ENCODE data around the gene PSENEN.

The PSENEN gene

DNA sequence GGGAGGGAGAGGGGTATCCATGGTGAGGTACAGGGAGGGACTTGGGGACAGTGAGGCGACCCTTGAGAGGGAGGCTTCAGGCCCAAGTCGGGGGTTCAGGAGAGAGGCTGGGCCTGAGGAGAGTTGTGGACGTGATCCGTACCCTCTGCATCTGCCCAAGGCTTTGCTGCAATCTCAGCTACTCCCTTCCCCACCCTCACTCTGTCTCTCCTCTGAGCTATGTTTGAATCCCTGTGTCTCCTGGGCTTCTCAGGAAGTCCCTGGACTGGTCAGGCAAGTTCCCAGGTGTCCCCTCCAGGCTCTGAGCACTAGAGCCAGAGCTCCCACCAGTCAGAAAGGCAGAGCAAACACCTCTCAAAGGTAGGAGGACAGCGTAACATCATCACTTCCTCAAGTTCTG, 4.7 kb downstream of the PSENEN start:
- no peak for DNase-seq (ENCODE audit: low spot score)
- FAIRE-seq, result no peak

DNA sequence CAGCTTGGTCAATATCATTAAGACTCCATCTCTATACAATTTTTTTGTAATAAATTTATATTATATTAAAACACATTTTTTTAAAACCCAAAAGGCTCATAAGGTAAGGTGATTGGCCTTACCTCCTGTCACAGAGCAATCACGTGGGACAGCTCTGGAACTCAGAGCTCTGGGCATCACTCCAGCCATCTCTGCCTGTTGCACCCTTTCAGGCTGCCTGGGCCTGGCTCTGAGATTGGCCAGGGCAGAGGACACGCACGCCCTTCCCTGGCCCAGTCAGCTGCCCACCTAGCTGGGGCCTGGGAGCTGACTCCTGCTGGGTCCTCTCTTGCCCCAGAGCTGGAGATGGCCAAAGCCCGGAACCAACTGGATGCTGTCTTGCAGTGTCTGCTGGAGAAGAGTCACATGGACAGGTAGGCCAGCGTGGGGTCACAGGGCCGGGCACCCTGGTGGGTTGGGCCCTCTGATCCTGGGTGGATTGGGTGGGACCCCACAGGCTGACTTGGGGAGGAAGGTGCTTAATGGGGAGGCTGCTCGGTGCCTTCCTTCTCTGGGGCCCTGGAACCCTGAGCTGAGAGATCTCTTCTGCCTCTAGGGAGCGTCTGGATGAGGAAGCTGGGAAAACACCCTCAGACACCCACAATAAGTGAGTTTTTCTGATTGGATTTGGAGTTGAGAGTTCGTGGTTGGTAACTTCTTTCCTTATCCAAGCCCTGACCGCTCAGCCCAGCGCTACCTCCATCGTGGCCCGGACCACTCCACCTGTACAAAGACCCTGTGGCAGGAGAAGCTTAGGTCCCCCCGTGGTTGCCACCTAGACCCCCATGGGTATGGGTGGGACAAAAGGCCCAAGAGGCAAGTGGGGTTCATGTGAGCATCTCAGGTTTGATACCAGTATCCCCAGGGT, 6.6 kb downstream of the PSENEN start:
- DNase-seq (ENCODE audit: low spot score) (no peak), FAIRE-seq (no peak)

DNA sequence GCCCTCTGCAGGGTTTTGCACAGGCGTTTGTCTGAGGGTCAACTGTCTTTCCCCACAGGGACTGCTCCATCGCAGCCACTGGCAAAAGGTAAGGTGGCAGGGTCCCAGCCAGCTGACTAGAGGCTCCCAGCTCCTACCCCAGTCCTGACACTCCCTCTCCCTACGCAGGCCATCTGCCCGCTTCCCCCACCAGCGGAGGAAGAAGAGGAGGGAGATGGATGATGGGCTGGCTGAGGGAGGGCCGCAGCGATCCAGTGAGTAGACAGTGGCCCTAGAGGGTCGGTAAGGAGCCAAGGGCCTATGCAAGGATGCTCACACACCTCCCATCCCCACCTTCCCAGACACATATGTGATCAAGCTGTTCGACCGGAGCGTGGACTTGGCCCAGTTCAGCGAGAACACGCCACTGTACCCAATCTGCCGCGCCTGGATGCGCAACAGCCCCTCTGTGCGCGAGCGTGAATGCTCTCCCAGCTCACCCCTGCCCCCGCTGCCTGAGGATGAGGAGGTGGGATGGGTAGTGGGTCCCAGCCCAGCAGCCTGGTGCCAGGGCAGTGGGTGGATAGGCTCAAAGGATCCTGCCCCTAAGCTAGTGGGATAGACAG, 7.4 kb downstream of the PSENEN start:
- no peak for FAIRE-seq
- DNase-seq (ENCODE audit: low spot score), result no peak

DNA sequence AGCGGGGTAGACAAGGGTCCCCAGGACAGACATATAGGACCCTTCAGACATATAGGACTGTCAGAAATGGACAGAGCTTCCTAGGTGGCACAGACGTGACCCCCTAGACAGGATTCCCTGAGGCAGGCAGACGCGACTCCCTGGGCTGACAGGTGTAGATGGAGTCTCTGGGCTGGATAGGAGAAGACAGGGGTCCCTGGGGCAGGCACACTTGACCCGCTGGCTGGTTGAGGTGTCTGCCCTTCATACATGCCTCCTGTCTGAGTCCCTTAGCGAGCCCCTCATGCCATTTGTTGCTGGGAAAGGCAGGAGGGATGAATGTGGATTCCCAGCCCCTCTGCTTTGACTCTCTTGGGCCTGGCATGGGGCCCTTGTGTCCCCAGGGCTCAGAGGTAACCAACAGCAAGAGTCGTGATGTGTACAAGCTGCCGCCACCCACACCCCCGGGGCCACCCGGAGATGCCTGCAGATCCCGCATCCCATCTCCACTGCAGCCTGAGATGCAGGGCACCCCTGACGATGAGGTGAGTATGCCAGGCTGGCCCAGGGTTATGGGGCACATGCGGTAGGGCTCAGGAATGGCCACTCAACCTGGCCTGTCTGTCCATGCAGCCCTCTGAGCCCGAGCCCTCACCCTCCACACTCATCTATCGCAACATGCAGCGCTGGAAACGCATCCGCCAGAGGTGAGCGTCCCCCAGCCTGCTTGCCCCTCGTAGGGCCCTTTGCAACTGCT, 8.4 kb downstream of the PSENEN start:
- no peak for DNase-seq (ENCODE audit: low spot score)
- no peak for FAIRE-seq

DNA sequence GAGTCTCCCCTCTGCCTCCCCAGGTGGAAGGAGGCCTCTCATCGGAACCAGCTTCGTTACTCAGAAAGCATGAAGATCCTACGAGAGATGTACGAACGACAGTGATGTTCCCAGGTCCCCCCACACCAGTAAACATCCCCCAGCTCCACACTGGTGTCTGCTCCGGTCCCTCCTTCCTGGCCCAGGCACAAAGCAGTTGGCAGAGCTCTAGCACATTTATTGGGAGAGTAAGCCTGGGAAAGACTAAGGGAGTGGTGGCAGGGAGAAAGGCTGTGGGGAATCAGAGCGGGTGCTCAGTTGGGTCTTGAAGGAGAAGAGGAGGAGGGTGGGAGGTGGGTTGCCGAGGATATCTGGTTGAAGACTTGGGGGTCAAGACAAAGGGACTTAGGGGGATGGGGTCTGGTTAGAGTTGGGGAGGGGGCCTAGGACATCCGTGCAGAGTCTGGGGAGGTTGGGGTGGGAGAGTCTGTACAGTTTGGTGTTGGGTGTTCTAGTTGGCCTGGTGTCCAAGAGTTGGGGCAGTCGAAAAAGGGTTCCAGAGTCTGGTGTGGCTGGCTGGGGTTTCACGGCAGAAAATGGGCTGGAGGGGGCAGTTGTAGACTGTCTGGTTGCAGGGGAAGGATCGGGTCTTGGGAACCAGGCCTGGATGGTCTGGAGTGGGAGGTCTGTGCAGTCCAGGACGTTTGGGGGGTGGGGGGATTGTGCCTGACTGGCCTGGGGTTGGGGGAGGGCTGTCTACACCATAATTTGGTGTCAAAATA, 9.1 kb downstream of the PSENEN start:
- FAIRE-seq, result no peak
- no peak for DNase-seq (ENCODE audit: low spot score)

DNA sequence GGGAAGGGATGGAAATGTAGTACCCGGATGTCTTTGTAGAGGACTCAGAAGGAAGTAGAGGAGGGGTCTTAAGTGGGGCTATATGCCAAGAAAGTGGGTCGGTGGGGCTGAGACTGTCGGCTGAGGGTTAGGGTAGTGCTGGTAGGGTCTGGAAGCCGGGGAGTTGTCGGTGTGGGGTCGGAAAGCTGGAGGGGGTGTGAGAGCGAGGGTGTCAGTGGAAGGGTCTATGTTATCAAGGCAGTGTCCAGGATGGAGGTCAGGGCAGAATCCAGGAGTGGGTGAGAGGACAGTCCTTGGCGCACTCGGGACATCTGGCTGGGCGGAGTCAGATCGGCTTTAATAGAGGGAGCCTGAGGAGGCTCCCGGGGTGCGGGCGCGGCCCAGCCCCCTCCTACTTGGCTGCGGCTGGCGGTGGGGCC, 9.7 kb downstream of the PSENEN start:
- DNase-seq (ENCODE audit: low spot score) (no peak), FAIRE-seq (no peak)

DNA sequence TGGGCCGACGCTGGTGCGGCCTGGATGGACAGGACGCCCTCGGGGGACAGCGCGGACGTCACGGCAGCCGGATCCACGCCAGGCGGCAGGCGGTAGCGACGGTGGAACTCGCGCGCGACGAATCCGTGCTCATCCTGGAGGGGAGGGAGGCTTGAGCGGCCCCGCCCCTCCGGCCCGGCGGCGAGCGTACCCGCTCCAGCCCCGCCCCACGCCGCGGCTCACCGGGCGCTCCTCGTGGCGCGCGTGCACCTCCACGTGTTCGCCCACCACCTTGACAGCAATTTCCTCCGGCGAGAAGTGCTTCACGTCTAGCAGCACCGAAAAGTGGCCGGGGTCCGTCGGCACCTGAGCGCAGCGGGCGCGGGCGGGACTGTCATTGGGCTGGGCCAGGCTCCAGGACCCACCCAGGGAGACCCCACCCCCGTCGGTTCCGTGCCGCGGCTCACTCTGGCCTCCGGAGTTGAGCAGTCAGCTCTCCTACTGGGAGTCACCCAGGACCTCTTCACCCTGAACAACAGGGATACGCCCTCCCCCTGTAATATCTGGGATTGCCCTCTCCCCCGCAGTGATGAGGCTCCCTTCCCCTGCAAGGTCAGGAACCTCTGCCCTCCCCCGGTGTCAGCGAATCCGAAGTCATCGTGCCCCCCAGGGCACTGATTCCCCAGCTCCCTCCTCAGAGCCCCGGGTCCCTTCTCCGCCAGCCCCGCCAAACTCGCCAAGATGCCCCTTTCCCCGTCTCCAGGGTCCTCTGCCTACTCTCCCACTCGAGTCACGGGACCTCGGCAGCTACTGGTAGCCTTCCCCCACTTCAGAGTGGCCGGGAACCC, 10.3 kb downstream of the PSENEN start:
- DNase-seq (ENCODE audit: low spot score) (no peak), FAIRE-seq (no peak)

DNA sequence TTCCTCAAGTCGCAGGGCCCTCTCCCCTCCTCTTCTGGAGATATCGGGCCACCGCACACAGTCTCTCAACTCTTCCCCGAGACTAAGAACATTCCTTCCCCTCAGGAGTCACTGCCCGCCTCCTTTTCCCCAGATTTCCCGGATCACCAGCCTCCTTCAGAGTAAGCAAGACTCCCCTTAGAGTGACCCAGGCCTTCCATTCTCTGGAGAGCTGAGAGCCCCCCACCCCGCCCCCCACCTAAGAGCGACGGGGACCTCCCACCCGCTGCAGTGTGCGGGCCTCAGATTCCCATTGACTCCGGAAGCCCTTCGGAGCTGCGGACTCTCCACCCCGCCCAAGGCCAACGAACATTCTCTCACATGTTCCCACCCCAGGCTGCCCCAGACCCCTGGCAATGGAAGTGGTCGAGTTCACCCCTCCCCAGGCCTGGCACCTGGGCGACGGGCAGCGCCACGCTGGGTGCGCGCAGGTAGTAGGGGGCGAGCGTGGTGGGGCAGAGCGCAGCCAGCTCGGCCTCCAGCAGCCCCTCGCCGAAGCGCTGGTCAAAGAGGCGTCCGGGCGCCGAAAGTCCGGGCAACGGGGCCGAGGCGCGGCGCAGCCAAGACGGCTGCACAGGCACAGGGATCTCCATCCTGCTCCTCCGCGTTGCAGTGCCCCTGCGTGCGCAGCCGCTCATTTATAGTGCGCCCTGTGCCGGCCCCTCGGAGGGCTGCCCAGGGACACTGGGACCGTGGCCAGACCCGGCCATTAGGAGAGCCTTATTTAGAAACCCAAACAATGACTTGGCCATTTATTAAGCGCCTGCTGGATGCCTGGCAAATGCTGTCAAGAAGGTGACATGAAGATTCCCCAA, 11.2 kb downstream of the PSENEN start, which contains the start of gene HSPB6:
TSS of gene HSPB6 (minus strand) at position 653 of the 854 bp plus-strand sequence. CDS start at position 632, 21 bp downstream.
- DNase-seq (ENCODE audit: low spot score) (no peak), FAIRE-seq (no peak)

DNA sequence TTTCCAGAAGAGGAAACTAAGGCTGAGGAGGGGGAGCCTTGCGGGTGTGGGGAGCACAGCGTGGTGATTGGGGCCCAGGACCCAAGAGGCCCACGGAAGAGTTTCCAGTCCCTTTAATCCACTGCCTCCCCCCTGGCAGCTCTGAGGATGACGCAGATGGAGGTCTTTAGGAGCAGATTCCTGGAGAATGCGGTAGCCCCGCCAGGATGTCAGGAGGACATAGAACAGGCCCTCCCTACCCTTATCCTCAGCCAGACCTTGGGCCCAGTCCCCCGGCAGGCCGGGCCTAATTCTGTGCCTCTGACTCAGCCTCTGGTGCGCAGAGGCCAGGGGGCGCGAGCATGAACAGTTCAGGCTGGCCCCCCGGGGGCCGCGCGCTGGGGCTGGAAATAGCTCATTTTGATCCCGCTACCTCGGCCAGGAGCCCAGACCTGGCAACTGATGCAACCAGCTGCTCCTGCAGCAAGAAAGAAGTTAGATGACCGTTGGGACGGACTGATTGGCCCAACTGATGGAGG, 11.8 kb downstream of the PSENEN start:
- DNase-seq (ENCODE audit: low spot score) (peak; percentile 50), FAIRE-seq (no peak)

DNA sequence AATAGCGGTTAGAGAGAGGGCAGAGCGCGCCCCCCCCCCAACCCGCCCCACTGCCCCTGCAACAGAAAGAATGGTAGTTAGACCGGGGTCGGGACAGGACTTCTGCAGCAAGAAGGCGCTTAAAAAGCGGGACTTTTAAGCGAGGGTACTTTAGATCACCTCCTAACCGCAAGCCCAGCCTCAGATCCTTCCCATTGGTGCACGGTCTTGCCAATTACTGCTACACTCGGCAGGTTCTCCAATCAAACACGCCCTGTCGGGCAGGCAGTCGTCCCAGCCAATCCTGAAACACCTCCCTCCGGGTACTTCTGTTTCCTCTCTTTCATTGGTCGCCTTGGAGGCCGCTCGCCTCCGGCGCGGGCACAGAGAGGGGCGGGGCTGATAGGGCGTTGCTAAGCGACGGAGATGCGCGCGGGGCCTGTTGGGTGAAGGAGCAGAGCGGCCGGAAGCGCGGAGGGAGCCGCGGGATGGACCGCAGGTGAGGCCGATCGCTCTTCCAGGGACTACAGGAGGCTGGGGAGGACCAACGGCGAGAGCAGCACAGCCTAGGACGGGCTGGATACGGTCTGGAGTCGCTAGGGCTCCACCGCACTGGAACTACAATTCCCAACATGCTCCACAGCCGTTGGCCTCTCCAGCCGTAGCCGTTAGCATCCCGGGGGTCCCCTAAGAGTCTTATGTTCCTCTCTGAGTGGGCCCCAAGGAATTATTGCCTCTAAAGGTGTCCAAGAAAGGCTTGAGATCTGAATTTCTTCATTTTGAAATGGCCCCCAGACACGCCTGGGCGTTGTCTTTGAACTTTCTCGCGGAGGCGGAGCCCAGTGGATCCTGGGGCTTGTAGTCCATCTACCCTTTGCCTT, 12.5 kb downstream of the PSENEN start, which contains the start of gene PROSER3:
TSS of gene PROSER3 (plus strand) at position 428 of the 860 bp plus-strand sequence. CDS start at position 468, 40 bp downstream.
- DNase-seq (ENCODE audit: low spot score) (peak; percentile 98), FAIRE-seq (peak; percentile 89)

DNA sequence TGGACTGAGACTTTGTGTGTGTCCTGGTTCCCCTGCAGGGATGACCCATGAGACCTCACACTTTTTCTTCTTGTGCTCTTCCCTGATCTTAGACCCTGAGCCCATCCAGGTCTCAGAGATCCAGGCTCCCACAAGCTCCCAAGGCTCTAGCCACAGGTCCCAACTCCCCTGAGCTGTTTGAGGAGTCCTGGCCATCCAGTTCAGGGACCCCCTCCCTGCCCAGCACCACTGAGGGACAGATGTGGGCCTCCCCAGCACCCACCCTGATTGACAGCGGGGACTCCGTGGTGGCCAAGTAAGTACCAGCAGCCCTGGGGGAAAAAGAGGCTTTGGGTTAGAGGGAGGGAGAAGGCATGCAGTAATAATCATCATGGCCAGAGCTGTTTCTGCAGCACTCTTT, 14.2 kb downstream of the PSENEN start:
- no peak for DNase-seq (ENCODE audit: low spot score)
- FAIRE-seq, result no peak

DNA sequence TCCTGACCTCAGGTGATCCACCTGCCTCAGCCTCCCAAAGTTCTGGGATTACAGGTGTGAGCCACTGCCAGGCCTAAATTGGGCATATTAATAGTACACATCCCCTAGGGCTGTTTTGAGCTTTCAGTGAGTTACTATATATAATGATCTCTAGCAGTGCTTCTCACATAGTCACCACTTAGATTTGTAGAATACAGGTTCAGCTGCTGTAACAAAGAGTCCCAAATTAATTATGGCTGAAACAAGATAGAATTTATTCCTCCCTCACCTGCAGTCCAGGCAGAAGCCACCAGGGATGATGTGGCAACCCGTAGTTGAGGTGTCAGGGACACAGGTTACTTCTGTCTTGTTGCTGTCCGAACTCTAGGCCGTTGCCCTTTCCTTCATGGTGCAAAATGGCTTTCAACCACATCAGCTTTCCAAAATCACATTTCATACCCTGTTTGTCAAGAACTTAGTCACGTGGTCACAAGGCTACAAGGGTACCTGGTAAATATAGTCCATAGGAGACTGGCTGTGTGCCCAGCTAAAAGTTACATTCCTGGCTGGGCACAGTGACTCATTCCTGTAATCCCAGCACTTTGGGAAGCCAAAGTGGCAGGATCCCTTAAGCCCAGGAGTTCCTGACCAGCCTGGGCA, 15.4 kb downstream of the PSENEN start:
- DNase-seq (ENCODE audit: low spot score) (peak; percentile 21), FAIRE-seq (no peak)

DNA sequence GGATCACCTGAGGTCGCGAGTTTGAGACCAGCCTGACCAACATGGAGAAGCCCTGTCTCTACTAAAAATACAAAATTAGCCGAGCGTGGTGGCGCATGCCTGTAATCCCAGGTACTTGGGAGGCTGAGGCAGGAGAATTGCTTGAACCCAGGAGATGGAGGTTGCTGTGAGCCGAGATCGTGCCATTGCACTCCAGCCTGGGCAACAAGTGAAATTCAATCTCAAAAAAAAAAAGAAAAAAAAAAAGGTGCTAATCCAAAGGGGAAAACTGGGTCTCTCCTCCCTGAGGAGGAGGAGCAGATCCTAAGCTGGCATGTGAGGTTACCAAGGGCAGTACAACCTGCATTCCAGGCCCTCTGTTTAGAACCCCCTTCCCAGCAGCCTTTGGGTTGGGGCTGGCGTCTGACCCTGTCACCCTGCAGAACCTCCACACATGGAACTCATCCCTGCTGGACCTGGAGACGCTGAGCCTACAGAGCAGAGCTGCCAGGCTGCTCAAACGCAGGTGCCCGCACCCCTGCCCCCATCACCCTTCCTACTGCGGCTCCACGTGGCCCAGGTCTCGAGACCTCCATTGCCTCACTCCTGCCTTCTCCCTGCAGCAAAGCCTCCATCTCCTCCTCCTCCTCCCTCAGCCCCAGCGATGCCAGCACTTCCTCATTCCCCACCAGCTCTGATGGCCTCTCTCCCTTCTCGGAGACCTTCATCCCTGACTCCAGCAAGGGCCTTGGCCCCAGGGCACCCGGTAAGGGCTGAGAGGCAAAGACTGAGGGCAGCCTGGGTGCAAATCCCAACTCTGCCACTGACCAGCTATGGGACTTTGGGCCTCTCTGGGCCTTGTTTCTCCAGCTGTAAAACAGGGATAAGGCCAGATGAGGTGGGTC, 19.2 kb downstream of the PSENEN start:
- FAIRE-seq (no peak), DNase-seq (ENCODE audit: low spot score) (no peak)

DNA sequence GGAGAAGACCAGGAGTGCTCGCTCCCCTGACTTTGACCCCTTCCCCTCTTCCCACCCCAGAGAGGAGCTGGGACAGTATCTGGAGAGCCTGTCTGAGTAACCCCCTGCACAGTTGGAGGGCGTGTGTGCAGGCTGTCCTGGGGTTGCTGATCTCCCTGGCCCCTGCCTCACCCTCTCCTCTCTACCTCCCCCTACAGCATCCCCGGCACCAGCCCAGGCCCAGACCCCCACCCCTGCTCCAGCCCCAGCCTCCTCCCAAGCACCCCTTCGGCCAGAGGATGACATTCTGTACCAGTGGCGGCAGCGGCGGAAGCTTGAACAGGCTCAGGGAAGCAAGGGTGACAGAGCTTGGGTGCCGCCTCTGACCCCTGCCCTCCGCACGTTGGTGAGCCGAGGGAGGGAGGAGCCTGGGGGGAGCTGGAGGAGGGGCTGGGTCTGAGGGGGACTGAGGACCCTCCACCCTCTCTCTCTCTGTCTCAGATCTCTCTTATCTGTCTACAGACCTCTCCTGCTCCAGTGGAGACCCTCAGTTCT, 21.2 kb downstream of the PSENEN start:
- DNase-seq (ENCODE audit: low spot score) (no peak), FAIRE-seq (no peak)

DNA sequence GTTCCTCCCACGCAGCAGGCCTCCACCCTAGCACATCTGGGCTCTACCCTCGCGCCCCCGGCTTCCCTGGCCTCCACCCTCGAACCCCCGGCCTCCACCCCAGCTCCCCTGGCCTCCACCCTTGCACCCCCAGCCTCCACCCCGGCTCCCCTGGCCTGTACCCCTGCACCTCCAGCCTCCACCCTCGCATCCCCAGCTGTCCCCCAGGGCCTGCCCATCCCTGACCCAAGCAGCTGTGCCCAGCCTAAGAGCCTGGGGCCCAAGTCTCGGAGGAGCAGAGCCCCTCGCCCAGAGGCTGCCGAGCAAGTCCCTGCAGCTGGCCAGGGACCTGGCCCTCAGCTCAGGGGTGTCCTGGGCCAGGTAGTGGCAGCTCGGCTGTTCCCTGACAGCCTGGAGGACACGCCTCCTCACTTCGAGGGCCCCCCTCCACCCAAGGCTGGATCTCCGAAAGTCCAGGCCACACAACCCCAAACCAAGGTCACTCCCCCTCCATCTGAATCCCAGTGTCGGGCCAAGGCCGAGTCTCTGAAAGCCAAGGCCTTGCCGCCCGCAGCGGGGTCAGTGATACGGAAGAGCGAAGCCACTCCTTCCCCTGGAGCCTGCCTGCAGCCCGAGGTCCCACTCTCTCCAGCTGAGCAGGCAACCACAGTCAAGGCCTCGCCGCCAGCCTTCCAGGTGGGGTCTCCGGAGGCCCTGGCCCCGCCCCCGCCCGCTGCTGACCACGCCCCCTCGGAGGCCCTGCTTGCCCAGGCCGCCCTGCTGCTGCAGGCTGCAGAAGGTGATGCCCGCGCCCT, 22.0 kb downstream of the PSENEN start:
- FAIRE-seq (no peak), DNase-seq (ENCODE audit: low spot score) (no peak)

DNA sequence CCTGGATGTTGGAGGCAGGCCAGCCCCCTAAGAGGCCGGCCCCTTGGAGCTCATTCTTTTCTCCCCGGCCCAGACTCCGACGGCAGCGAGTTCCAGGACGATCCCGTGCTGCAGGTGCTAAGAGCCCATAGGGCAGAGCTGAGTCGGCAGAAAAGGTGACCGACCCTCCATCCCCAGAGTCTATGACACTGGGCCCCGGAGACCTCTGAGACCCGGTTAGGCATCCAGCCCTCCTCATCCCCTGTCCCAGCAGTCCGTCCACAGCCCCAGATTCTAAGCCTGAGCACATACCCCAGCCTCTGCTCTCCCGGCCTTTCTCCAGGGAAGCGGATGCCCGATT, 22.6 kb downstream of the PSENEN start:
- DNase-seq (ENCODE audit: low spot score) (no peak), FAIRE-seq (no peak)
